SK-N-MC (cell line): Measurements from ENCODE around the gene NABP2.
A peak's percentile ranks its signal among the peaks of the same experiment; 100 is the strongest.
"Not testable (repeated sequence)": the region's sequence is repeated elsewhere in the genome, so short reads cannot be mapped to it uniquely, and the experiment has no call there.

Experiments
- DNase-seq: peaks from one replicate; pipeline ENCODE4 v3.0.0-alpha.2; 2011; ENCODE audit warnings: low read depth, low spot score
- H3K27ac ChIP-seq: fragments of 200-600 bp; sonication (generic); 2 replicates; pipeline ENCODE4 v1.5.1; 2016; ENCODE audit warnings: mixed run types
- H3K36me3 ChIP-seq: fragments of 200-600 bp; sonication (generic); 2 replicates; pipeline ENCODE4 v1.6.1; 2017; ENCODE audit warnings: antibody characterized with exemption, low read length, mixed read lengths; ENCODE audit not compliant: insufficient read depth
- H3K4me3 ChIP-seq: fragments of 200-600 bp; sonication (generic); 2 replicates; pipeline ENCODE4 v1.5.1; 2016
- H3K9ac ChIP-seq: fragments of 200-600 bp; sonication (generic); 2 replicates; pipeline ENCODE4 v1.8.0; 2017; ENCODE audit warnings: mixed run types, mixed read lengths; ENCODE audit not compliant: insufficient read length
- H3K9me3 ChIP-seq: fragments of 200-600 bp; sonication (generic); 2 replicates; pipeline ENCODE4 v1.6.1; 2017; ENCODE audit warnings: low read depth, mild to moderate bottlenecking, antibody characterized with exemption, low read length, moderate library complexity, mixed read lengths
- EZH2 ChIP-seq: fragments of 200-600 bp; sonication (generic); IDR thresholded peaks from one replicate; pipeline ENCODE4 v1.6.1; 2017; ENCODE audit warnings: antibody characterized with exemption
- FOXP2 ChIP-seq: optimal IDR thresholded peaks from 2 replicates; pipeline ENCODE3; 2011; ENCODE audit warnings: mild to moderate bottlenecking, moderate library complexity; ENCODE audit not compliant: insufficient read depth; ENCODE audit errors: extremely low read length, control extremely low read depth
- POLR2AphosphoS5 ChIP-seq: IDR thresholded peaks from 2 replicates; pipeline ENCODE4 v1.6.1; 2012; ENCODE audit warnings: mild to moderate bottlenecking, low read depth, low read length, borderline replicate concordance

Gene NABP2

GRCh38 chr12:56266693-56267442 lies 42.7 kb downstream of the NABP2 start, which contains the start of gene COQ10A:
Gene COQ10A, plus strand, starts transcription at chr12:56266942. Its CDS starts 177 bp downstream, at chr12:56267119.
- DNase-seq = no peak

GRCh38 chr12:56267443-56268071 lies 43.4 kb downstream of the NABP2 start:
- Histone ChIP-seq H3K9me3 (no peaks in the 10 kb centered on the region), H3K4me3 (peak overlapping the region; percentile 96), H3K27ac (no peak overlapping the region), H3K9ac (no peak overlapping the region), H3K36me3 (peaks cover 18% of the 10 kb centered on the region)
- no peak for TF ChIP-seq EZH2
- TF ChIP-seq FOXP2 = no peak
- no peak for TF ChIP-seq POLR2AphosphoS5
- no peak for DNase-seq

More at GRCh38 chr12:56266693-56267442, 42.7 kb downstream of the NABP2 start, which contains the start of gene COQ10A:
- Histone ChIP-seq H3K36me3 (peaks cover 18% of the 10 kb centered on the region), H3K9me3 (no peaks in the 10 kb centered on the region), H3K9ac (peak within 1 kb of the TSS; percentile 74), H3K27ac (no peak within 1 kb of the TSS), H3K4me3 (peak within 1 kb of the TSS; percentile 96)
- no peak for TF ChIP-seq FOXP2
- no peak for TF ChIP-seq EZH2
- peak; percentile 78; the same call in 1 of the 2 replicates for TF ChIP-seq POLR2AphosphoS5

- Histone ChIP-seq H3K27ac (peak overlapping the region; percentile 54; the same call in 1 of the 2 replicates), H3K9me3 (no peaks in the 10 kb centered on the region), H3K4me3 (no peak overlapping the region), H3K36me3 (peaks cover 50% of the 10 kb centered on the region), H3K9ac (no peak overlapping the region)
- DNase-seq = no peak
- no peak for TF ChIP-seq POLR2AphosphoS5
- no peak for TF ChIP-seq FOXP2
- TF ChIP-seq EZH2 = no peak
These were observed 46.9 kb downstream of the NABP2 start for GRCh38 chr12:56271031-56271430.

GRCh38 chr12:56272468-56272867 lies 48.3 kb downstream of the NABP2 start:
- peaks cover 60% of the 10 kb centered on the region for H3K36me3 ChIP-seq
- not testable (repeated sequence) for H3K9ac ChIP-seq, H3K27ac ChIP-seq, H3K4me3 ChIP-seq, H3K9me3 ChIP-seq, DNase-seq

GRCh38 chr12:56274299-56274698 lies 50.2 kb downstream of the NABP2 start:
- no peak for DNase-seq
- H3K9ac ChIP-seq = no peak overlapping the region
- no peak overlapping the region for H3K4me3 ChIP-seq
- H3K27ac ChIP-seq = no peak overlapping the region
- TF ChIP-seq FOXP2 (no peak), EZH2 (no peak), POLR2AphosphoS5 (no peak)
- no peaks in the 10 kb centered on the region for H3K9me3 ChIP-seq
- peaks cover 77% of the 10 kb centered on the region for H3K36me3 ChIP-seq

- TF ChIP-seq POLR2AphosphoS5 (no peak), FOXP2 (no peak), EZH2 (no peak)
- Histone ChIP-seq H3K27ac (no peak overlapping the region), H3K9ac (no peak overlapping the region), H3K9me3 (no peaks in the 10 kb centered on the region), H3K4me3 (no peak overlapping the region), H3K36me3 (peaks cover 87% of the 10 kb centered on the region)
- no peak for DNase-seq
These were observed 54.8 kb downstream of the NABP2 start for GRCh38 chr12:56278905-56279304.
